Measurements from ENCODE around the gene SLC1A7. TPM values are rescaled to one million over a fixed set of nuclear protein-coding genes. Genes with fewer than 3 reads are reported as not detected.

The SLC1A7 gene
- total and polyA plus RNA-seq, 2 of the 13 experiments (the other 11 are each of a cell fraction or from before 2014, with no cell fraction given), result 0.04 to 2.0 TPM

GRCh38 chr1:53183095-53183990 is 40.9 kb upstream of the SLC1A7 start (continued):
- TF ChIP-seq CAMTA2 (CRISPR knock-in tag; IDR thresholded peaks at IDR 0.05; ENCODE audit: borderline replicate concordance) (no peak), CREM (IDR thresholded peaks at IDR 0.05) (peak; percentile 89), CREM (CRISPR knock-in tag; IDR thresholded peaks at IDR 0.05) (no peak), RAD51 (IDR thresholded peaks at IDR 0.05; ENCODE audit: borderline replicate concordance) (peak; percentile 73; the same call in 1 of the 2 replicates), CCDC6 (CRISPR knock-in tag; IDR thresholded peaks at IDR 0.05) (0 out of 2 replicates have a peak, but pooled peaks have one; percentile 68), SNAPC5 (CRISPR knock-in tag; IDR thresholded peaks at IDR 0.05; ENCODE audit: borderline replicate concordance) (no peak), ELF4 (CRISPR knock-in tag; IDR thresholded peaks at IDR 0.05; ENCODE audit: borderline replicate concordance) (no peak), ZNF672 (CRISPR knock-in tag; IDR thresholded peaks at IDR 0.05) (no peak), IKZF4 (CRISPR knock-in tag; IDR thresholded peaks at IDR 0.05; ENCODE audit: borderline replicate concordance, low read depth, not compliant biosample characterization) (no peak), PLSCR1 (CRISPR knock-in tag; IDR thresholded peaks at IDR 0.05; ENCODE audit: borderline replicate concordance) (no peak), ZNF746 (CRISPR knock-in tag; IDR thresholded peaks at IDR 0.05) (peak; percentile 59; the same call in 1 of the 2 replicates), MAX (IDR thresholded peaks at IDR 0.05) (peak; percentile 91), FIP1L1 (IDR thresholded peaks at IDR 0.05; ENCODE audit: borderline replicate concordance, insufficient read depth, low read depth, low read length) (no peak), SRF (IDR thresholded peaks at IDR 0.05; ENCODE audit: low read depth, low read length) (peak; percentile 52; the same call in 1 of the 2 replicates), ZBTB43 (CRISPR knock-in tag; conservative IDR thresholded peaks at IDR 0.05) (peak; percentile 96), SETDB1 (CRISPR knock-in tag; IDR thresholded peaks at IDR 0.05; ENCODE audit: borderline replicate concordance) (no peak), ZSCAN29 (CRISPR knock-in tag; conservative IDR thresholded peaks at IDR 0.05) (peak; percentile 86; the same call in 1 of the 2 replicates), IKZF5 (CRISPR knock-in tag; IDR thresholded peaks at IDR 0.05) (peak; percentile 87), MEIS1 (CRISPR knock-in tag; IDR thresholded peaks at IDR 0.05; ENCODE audit: borderline replicate concordance) (no peak), ATF5 (CRISPR knock-in tag; IDR thresholded peaks at IDR 0.05; ENCODE audit: low read depth) (no peak), ZNF230 (CRISPR knock-in tag; IDR thresholded peaks at IDR 0.05) (no peak), SNRNP70 (IDR thresholded peaks at IDR 0.05; ENCODE audit: low read depth, low read length) (no peak), GMEB2 (CRISPR knock-in tag; IDR thresholded peaks at IDR 0.05; ENCODE audit: low read depth) (no peak)

All from HepG2 (cell line).